A549 (cell line): ENCODE results near the gene TM6SF1.

Experiments
- NFE2L2 ChIP-seq: fragments of 150-350 bp; conservative IDR thresholded peaks from 2 replicates; pipeline ENCODE4 v1.6.1; 2014; ENCODE audit warnings: low read length
- TF ChIP-seq, protein P1 (sequence below): fragments of 200-600 bp; sonication (generic); IDR thresholded peaks from 2 replicates; pipeline ENCODE4 v1.6.1; 2016; ENCODE audit warnings: antibody characterized with exemption, mild to moderate bottlenecking, moderate library complexity

DNA sequence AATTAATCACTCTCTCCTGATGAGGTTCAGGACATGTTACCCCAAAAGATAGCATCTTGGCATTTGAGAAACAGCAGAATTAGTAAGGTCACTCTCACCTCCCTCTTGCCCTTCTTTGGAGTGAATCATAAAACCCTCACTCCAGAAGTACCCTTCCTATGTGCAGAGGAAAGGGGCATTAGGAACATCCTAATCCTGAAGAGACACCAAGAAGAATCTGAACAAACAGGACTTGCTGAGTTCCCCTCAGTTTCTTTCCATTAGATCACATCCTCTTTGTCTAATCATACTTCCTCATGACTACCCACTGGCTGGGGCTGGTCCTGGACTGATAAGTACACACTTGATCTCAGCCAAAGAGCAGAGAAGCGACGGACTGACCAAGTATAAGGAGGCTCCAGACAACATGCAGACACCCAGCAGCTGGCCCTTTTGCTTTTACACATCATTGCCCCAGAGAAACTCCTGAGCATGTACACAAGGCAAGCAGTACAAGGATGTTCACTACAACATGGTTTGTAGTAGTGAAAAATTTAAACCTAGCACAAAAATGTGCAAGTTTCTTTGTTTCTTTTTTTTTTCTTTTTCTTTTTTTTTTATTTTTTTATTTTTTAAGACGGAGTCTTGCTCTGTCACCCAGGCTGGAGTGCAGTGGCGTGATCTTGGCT, 15.0 kb upstream of the TM6SF1 start:
- no peak for TF ChIP-seq NFE2L2
- TF ChIP-seq, protein P1, sequence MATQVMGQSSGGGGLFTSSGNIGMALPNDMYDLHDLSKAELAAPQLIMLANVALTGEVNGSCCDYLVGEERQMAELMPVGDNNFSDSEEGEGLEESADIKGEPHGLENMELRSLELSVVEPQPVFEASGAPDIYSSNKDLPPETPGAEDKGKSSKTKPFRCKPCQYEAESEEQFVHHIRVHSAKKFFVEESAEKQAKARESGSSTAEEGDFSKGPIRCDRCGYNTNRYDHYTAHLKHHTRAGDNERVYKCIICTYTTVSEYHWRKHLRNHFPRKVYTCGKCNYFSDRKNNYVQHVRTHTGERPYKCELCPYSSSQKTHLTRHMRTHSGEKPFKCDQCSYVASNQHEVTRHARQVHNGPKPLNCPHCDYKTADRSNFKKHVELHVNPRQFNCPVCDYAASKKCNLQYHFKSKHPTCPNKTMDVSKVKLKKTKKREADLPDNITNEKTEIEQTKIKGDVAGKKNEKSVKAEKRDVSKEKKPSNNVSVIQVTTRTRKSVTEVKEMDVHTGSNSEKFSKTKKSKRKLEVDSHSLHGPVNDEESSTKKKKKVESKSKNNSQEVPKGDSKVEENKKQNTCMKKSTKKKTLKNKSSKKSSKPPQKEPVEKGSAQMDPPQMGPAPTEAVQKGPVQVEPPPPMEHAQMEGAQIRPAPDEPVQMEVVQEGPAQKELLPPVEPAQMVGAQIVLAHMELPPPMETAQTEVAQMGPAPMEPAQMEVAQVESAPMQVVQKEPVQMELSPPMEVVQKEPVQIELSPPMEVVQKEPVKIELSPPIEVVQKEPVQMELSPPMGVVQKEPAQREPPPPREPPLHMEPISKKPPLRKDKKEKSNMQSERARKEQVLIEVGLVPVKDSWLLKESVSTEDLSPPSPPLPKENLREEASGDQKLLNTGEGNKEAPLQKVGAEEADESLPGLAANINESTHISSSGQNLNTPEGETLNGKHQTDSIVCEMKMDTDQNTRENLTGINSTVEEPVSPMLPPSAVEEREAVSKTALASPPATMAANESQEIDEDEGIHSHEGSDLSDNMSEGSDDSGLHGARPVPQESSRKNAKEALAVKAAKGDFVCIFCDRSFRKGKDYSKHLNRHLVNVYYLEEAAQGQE, result no peak
